T47D (cell line): ENCODE data around the gene ARPC3.
A peak's percentile ranks its signal among the peaks of the same experiment; 100 is the strongest.
"Not testable (repeated sequence)": the region's sequence is repeated elsewhere in the genome, so short reads cannot be mapped to it uniquely, and the experiment has no call there.

Source experiments
- DNase-seq, 2 experiments: peaks; one replicate each; pipeline versions ENCODE4 v3.0.0 to v3.0.0-alpha.2; 2011 to 2012; ENCODE audit warnings: low read depth in 1 of 2, low spot score in 1 of 2
- JUND ChIP-seq: IDR thresholded peaks from 2 replicates; pipeline ENCODE4 v1.6.1; 2012; ENCODE audit warnings: low read depth
- in situ Hi-C: cut with HindIII; loops from 2 replicates; pipeline ENCODE4 v1.10.0; 2016; ENCODE audit warnings: low sequenced_read_pairs, low pct_unique_long_range_greater_than_20kb

ARPC3 gene

DNA sequence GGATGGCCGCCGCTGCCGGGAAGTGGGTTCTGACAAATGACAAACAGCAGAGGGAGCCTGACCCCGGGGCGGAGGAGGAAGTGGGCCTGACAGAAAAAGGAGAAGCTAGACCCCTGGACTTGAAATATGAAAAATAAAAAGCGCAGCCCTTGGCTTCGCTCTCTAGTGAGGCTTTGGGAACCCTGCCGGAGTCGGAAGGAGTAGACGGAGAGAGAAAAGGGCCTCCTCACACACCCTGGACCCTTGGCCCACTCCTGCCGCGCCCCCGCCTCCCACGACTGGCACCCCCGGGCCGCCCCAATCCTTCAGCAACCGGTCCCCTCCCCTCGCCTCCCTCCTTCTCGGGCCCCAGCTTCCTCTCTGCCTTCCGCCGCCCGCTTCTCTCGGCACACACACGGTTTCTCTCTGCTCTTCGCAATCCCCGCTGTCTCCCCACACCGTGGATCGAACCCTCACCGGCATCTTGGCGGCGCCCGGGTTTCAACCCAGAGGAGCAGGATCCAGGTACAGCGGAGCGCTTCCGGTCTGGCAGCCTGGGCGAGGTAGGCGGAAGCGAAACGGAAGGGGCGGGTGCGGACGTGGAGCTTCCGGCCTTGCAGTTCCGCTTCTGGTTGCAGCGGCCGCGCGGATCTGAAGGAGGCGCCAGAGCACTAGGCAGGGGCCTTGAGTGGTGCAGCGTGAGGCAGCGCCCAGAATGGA is at the start of gene ARPC3:
TSS of gene ARPC3 (minus strand) at position 539 of the 699 bp plus-strand sequence. CDS start at position 462, 77 bp downstream.
- in situ Hi-C loops, result no loop called here

GRCh38 chr12:110498984-110499706 is 49.0 kb upstream of the ARPC3 start:
- in situ Hi-C loops, result no loop called here
- TF ChIP-seq JUND, result no peak
- DNase-seq, result peak in 1 of 2 experiments; percentile 28

More for the DNA sequence above, at the start of gene ARPC3:
- TF ChIP-seq JUND, result no peak
- peak; percentile 73 to 98 for DNase-seq

DNA sequence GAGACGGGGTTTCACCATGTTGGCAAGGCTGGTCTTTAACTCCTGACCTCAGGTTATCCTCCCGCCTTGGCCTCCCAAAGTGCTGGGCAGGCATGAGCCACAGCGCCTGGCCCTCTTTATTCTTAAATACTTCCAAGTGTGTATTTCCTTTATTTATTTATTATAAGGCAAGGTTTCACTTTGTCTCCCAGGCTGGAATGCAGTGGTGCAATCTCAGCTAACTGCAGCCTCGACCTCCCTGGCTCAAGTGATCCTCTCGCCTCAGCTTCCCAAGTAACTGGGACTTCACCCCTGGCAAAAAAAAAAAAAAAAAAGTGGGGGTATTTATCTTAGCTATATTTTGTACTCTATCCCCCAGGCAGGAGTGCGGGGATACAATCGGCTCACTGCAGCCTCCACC is 25.3 kb upstream of the ARPC3 start:
- TF ChIP-seq JUND, result no peak
- no peak for DNase-seq
- in situ Hi-C loops, result no loop called here

DNA sequence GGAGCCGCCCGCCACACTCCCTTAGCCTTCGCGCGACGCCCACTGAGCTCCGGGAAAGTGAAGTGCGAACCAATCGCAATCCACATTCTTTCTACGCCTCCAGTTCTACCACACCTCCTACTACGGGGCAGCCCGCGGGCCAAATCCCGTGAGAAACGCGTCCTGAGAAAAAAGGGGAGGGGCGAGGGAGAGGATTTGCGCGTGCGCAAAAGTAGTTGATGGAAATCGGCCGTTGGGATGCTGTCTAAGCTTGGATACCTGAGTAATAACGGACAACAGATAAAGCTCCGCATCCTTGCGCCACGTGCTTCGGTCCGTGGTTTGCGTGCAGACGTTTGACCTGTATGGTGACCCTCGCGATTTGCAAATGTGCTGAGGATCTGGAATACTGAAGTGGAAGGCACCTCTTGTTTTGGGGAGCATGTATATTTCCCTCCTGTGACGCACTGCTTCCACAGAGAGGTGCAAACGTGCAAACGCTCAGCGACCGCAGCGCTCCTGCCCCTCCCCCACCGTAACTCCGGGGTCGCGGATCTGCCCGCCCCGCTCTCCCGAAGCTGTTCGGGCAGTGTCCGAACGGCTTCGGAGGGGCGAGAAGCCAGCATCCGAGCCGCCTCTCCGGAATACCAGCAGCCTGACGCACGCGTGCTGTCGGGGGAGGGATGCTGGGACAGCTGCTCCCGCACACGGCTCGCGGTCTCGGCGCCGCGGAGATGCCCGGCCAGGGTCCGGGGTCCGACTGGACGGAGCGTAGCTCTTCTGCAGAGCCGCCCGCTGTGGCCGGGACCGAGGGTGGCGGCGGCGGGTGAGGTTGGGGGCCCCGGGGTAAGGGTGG is 18.3 kb upstream of the ARPC3 start, which contains the start of the genes FAM216A and GPN3:
TSS of gene FAM216A (plus strand) at position 632 of the 835 bp plus-strand sequence. CDS start at position 663, 31 bp downstream.
TSS of gene GPN3 (minus strand) at position 44 of the 835 bp plus-strand sequence. CDS start 54 bp downstream, outside the sequence.
- TF ChIP-seq JUND, result no peak
- peak; percentile 91 to 100 for DNase-seq
- in situ Hi-C loops, result no loop called here

- TF ChIP-seq JUND, result no peak
Observed at GRCh38 chr12:110467847-110468213, 17.7 kb upstream of the ARPC3 start.

DNA sequence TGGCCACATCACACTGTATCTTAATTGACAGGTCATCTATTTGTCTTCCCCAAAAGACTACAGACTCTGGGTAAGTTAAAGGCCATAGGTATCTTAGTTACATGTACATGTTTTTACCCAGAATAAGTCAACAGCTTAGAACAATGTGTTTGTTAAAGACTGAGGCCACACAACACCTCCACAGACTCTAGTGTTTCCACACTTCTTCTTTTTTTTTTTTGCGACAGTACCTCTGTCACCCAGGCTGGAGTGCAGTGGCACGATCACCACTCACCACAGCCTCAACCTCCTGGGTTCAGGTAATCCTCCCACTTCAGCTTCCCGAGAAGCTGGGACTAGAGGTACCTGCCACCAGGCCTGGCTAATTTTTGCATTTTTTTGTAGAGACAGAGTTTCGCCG is 16.7 kb upstream of the ARPC3 start:
- TF ChIP-seq JUND, result no peak
- in situ Hi-C loops, result no loop called here
- DNase-seq, result no peak

More at GRCh38 chr12:110467847-110468213, 17.7 kb upstream of the ARPC3 start:
- no peak for DNase-seq
- in situ Hi-C loops, result no loop called here

DNA sequence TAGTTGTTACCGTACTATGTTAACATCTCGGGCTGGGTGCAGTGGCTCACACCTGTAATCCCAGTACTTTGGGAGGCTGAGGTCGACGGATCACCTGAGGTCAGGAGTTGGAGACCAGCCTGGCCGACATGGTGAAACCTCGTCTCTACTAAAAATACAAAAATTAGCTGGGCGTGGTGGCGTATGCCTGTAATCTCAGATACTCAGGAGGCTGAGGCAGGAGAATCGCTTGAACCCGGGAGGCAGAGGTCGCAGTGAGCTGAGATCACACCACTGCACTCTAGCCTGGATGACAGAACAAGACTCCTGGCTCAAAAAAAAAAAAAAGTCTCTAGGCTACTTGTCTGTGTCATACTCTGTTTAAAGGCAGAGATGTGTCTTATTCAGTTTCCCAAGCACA is 15.6 kb upstream of the ARPC3 start:
- in situ Hi-C loops, result not testable (repeated sequence)

GRCh38 chr12:110465024-110465423 is 14.9 kb upstream of the ARPC3 start:
- no peak for DNase-seq
- in situ Hi-C loops, result no loop called here
- no peak for TF ChIP-seq JUND

More for the DNA sequence above, 15.6 kb upstream of the ARPC3 start:
- DNase-seq, result not testable (repeated sequence)

DNA sequence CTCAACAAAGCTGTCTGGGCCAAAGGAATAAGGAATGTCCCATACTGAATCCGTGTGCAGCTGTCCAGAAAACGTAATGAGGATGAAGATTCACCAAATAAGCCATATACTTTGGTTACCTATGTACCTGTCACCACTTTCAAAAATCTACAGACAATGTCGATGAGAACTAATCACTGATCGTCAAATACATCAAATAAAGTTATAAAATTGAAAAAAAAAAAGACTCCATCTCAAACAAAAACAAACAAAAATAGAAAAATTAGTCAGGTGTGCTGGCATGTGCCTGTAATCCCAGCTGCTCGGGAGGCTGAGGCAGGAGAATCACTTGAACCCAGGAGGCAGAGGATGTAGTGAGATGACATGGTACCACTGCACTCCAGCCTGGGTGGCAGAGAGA is 11.1 kb upstream of the ARPC3 start:
- in situ Hi-C loops, DNase-seq: not testable (repeated sequence)

GRCh38 chr12:110458756-110459155 is 8.6 kb upstream of the ARPC3 start:
- TF ChIP-seq JUND, result no peak
- DNase-seq, result no peak
- in situ Hi-C loops, result no loop called here

- no peak for TF ChIP-seq JUND
Observed at GRCh38 chr12:110453569-110454296, 3.6 kb upstream of the ARPC3 start.

DNA sequence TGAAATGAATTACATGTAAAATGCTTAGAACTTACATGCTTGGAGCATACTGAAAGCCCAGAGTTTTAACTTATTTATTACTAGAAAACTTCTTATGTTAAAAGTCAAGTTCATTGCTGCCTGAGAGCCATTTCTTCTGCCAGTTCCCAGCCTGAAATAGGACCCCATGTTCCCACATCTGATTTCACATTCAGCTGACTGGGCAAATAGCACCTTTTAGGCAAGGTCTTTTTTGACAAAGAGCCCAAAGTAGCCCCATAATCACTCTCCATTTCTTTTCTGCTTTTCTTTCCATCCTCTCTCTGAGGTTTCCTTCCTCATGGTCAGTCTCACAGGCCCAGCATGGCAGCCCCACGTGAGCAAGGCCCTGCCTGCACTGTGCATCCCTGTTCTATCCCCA is 1.1 kb upstream of the ARPC3 start:
- no peak for TF ChIP-seq JUND
- DNase-seq, result no peak
- in situ Hi-C loops, result no loop called here

More at GRCh38 chr12:110453569-110454296, 3.6 kb upstream of the ARPC3 start:
- no peak for DNase-seq
- in situ Hi-C loops, result no loop called here
